MM.1S (cell line): Measurements from ENCODE around the gene NR0B2.

Source experiments
- DNase-seq: peaks from one replicate; pipeline ENCODE4 v3.0.0-alpha.2; 2015
- H2AFZ ChIP-seq: fragments of 300-600 bp; sonication (generic); 2 replicates; pipeline ENCODE4 v1.6.0; 2016; ENCODE audit warnings: antibody characterized with exemption, low read length
- H3F3A ChIP-seq: fragments of 300-600 bp; sonication (generic); 2 replicates; pipeline ENCODE4 v1.6.1; 2016; ENCODE audit warnings: mild to moderate bottlenecking, antibody characterized with exemption, low read length, moderate library complexity, mixed read lengths; ENCODE audit not compliant: insufficient read depth
- H3K27ac ChIP-seq: fragments of 300-600 bp; sonication (generic); 2 replicates; pipeline ENCODE4 v1.5.1; 2016; ENCODE audit warnings: mild to moderate bottlenecking, low read length
- H3K27me3 ChIP-seq: fragments of 300-600 bp; sonication (generic); replicated peaks from 2 replicates; pipeline ENCODE4 v1.6.0; 2016; ENCODE audit warnings: low read length; ENCODE audit not compliant: insufficient read depth
- H3K36me3 ChIP-seq: fragments of 300-600 bp; sonication (generic); replicated peaks from 2 replicates; pipeline ENCODE4 v1.6.1; 2016; ENCODE audit warnings: mild to moderate bottlenecking, low read length, mixed read lengths; ENCODE audit not compliant: insufficient read depth
- H3K4me1 ChIP-seq: fragments of 300-600 bp; sonication (generic); 2 replicates; pipeline ENCODE4 v1.6.1; 2016; ENCODE audit warnings: low read length, mixed read lengths
- H3K4me2 ChIP-seq: fragments of 300-600 bp; sonication (generic); 2 replicates; pipeline ENCODE4 v1.6.0; 2016; ENCODE audit warnings: low read depth, low read length
- H3K4me3 ChIP-seq: fragments of 300-600 bp; sonication (generic); 2 replicates; pipeline ENCODE4 v1.5.1; 2016; ENCODE audit warnings: low read length, mixed read lengths
- H3K79me2 ChIP-seq: fragments of 300-600 bp; sonication (generic); 2 replicates; pipeline ENCODE4 v1.6.1; 2016; ENCODE audit warnings: mixed run types, low read length, mixed read lengths
- H3K9ac ChIP-seq: fragments of 300-600 bp; sonication (generic); 2 replicates; pipeline ENCODE4 v1.6.1; 2016; ENCODE audit warnings: low read length, mixed read lengths
- H3K9me2 ChIP-seq: fragments of 300-600 bp; sonication (generic); replicated peaks from 2 replicates; pipeline ENCODE4 v1.6.1; 2016; ENCODE audit warnings: mild to moderate bottlenecking, low read length, mixed read lengths; ENCODE audit not compliant: insufficient read depth
- H3K9me3 ChIP-seq: fragments of 300-600 bp; sonication (generic); replicated peaks from 2 replicates; pipeline ENCODE4 v1.6.1; 2016; ENCODE audit warnings: mild to moderate bottlenecking, low read length, mixed read lengths; ENCODE audit not compliant: insufficient read depth
- H4K20me1 ChIP-seq: fragments of 300-600 bp; sonication (generic); 2 replicates; pipeline ENCODE4 v1.6.1; 2016; ENCODE audit warnings: mild to moderate bottlenecking, low read length, moderate library complexity, mixed read lengths; ENCODE audit not compliant: insufficient read depth
- CTCF ChIP-seq: fragments of 300-600 bp; sonication (generic); IDR thresholded peaks from 2 replicates; pipeline ENCODE4 v1.5.1; 2016; ENCODE audit warnings: antibody characterized with exemption, low read length, mixed read lengths
- EZH2 ChIP-seq: fragments of 300-600 bp; sonication (generic); optimal IDR thresholded peaks from 2 replicates; pipeline ENCODE3; 2017; ENCODE audit warnings: low read depth, mild to moderate bottlenecking, antibody characterized with exemption, low read length, mixed read lengths
- EZH2phosphoT487 ChIP-seq: fragments of 300-600 bp; sonication (generic); IDR thresholded peaks from 2 replicates; pipeline ENCODE4 v1.6.1; 2018; ENCODE audit warnings: antibody characterized with exemption, low read length

The NR0B2 gene

GRCh38 chr1:26932531-26932930 is 18.8 kb upstream of the NR0B2 start:
- Histone ChIP-seq H3K4me2 (no peak overlapping the region), H3K4me1 (no peaks in the 10 kb centered on the region), H3K9me2 (no peaks in the 10 kb centered on the region), H3K27ac (no peak overlapping the region), H3K9me3 (no peaks in the 10 kb centered on the region), H3K79me2 (peaks cover 48% of the 10 kb centered on the region), H3K9ac (no peak overlapping the region), H4K20me1 (no peaks in the 10 kb centered on the region), H2AFZ (no peak overlapping the region), H3K27me3 (no peaks in the 10 kb centered on the region), H3K4me3 (no peak overlapping the region), H3F3A (no peaks in the 10 kb centered on the region), H3K36me3 (0 out of 2 replicates have a peak, but pooled peaks cover 4% of the 10 kb centered on the region)
- no peak for DNase-seq
- no peak for TF ChIP-seq EZH2
- no peak for TF ChIP-seq EZH2phosphoT487
- no peak for TF ChIP-seq CTCF

GRCh38 chr1:26923711-26924110 is 9.9 kb upstream of the NR0B2 start:
- Histone ChIP-seq H3K27me3 (no peaks in the 10 kb centered on the region), H3F3A (no peaks in the 10 kb centered on the region), H3K4me1 (peaks cover 15% of the 10 kb centered on the region), H3K9me3 (no peaks in the 10 kb centered on the region), H3K9me2 (no peaks in the 10 kb centered on the region), H3K36me3 (0 out of 2 replicates have a peak, but pooled peaks cover 7% of the 10 kb centered on the region), H3K4me3 (no peak overlapping the region), H3K79me2 (peaks cover 61% of the 10 kb centered on the region), H3K9ac (no peak overlapping the region), H2AFZ (no peak overlapping the region), H3K27ac (no peak overlapping the region), H4K20me1 (no peaks in the 10 kb centered on the region), H3K4me2 (no peak overlapping the region)
- no peak for DNase-seq
- TF ChIP-seq EZH2phosphoT487 (no peak), CTCF (no peak), EZH2 (no peak)

- H3K9me2 ChIP-seq: no peaks in the 10 kb centered on the region
- no peaks in the 10 kb centered on the region for H3F3A ChIP-seq
- TF ChIP-seq EZH2phosphoT487: no peak
- no peaks in the 10 kb centered on the region for H3K27me3 ChIP-seq
- no peak overlapping the region for H2AFZ ChIP-seq
- H4K20me1 ChIP-seq: no peaks in the 10 kb centered on the region
- peak overlapping the region; percentile 91 for H3K4me2 ChIP-seq
- DNase-seq: no peak
- 0 out of 2 replicates have a peak, but pooled peaks cover 4% of the 10 kb centered on the region for H3K36me3 ChIP-seq
- no peak overlapping the region for H3K9ac ChIP-seq
- peaks cover 15% of the 10 kb centered on the region for H3K4me1 ChIP-seq
- peak overlapping the region; percentile 87 for H3K4me3 ChIP-seq
- no peaks in the 10 kb centered on the region for H3K9me3 ChIP-seq
- H3K27ac ChIP-seq: no peak overlapping the region
- H3K79me2 ChIP-seq: peaks cover 53% of the 10 kb centered on the region
Observed at GRCh38 chr1:26922901-26923300, 9.1 kb upstream of the NR0B2 start.

- Histone ChIP-seq H3K4me2 (peak overlapping the region; percentile 91), H3K36me3 (0 out of 2 replicates have a peak, but pooled peaks cover 4% of the 10 kb centered on the region), H3K4me1 (peaks cover 15% of the 10 kb centered on the region), H2AFZ (no peak overlapping the region), H4K20me1 (no peaks in the 10 kb centered on the region), H3F3A (no peaks in the 10 kb centered on the region), H3K79me2 (peaks cover 48% of the 10 kb centered on the region), H3K9me2 (no peaks in the 10 kb centered on the region), H3K27ac (no peak overlapping the region), H3K4me3 (peak overlapping the region; percentile 87), H3K9me3 (no peaks in the 10 kb centered on the region), H3K27me3 (no peaks in the 10 kb centered on the region), H3K9ac (peak overlapping the region; percentile 88)
- TF ChIP-seq EZH2phosphoT487: no peak
- TF ChIP-seq EZH2: no peak
- no peak for TF ChIP-seq CTCF
- DNase-seq: no peak
Observed at GRCh38 chr1:26922431-26922729, 8.6 kb upstream of the NR0B2 start.
